GM06990 (cell line): ENCODE measurements around the gene LRMDA.

Experiments
- DNase-seq: peaks from one replicate; pipeline ENCODE4 v3.0.0-alpha.2; 2011; ENCODE audit not compliant: insufficient read length; ENCODE audit errors: extremely low read depth
- H3K27me3 ChIP-seq: replicated peaks from 2 replicates; pipeline ENCODE4 v1.6.0; 2011; ENCODE audit warnings: low read length; ENCODE audit not compliant: control insufficient read depth, insufficient read depth
- H3K36me3 ChIP-seq: 2 replicates; pipeline ENCODE4 v1.5.1; 2011; ENCODE audit warnings: low read length; ENCODE audit not compliant: control insufficient read depth, insufficient read depth
- H3K4me3 ChIP-seq: replicated peaks from 2 replicates; pipeline ENCODE4 v1.5.1; 2011; ENCODE audit warnings: low read depth, mild to moderate bottlenecking, control low read depth, low read length
- CTCF ChIP-seq: IDR thresholded peaks from 2 replicates; pipeline ENCODE4 v1.5.1; 2011; ENCODE audit warnings: low read length, control low read depth, mild to moderate bottlenecking, inconsistent platforms; ENCODE audit not compliant: insufficient read depth, poor library complexity, severe bottlenecking

LRMDA gene

DNA sequence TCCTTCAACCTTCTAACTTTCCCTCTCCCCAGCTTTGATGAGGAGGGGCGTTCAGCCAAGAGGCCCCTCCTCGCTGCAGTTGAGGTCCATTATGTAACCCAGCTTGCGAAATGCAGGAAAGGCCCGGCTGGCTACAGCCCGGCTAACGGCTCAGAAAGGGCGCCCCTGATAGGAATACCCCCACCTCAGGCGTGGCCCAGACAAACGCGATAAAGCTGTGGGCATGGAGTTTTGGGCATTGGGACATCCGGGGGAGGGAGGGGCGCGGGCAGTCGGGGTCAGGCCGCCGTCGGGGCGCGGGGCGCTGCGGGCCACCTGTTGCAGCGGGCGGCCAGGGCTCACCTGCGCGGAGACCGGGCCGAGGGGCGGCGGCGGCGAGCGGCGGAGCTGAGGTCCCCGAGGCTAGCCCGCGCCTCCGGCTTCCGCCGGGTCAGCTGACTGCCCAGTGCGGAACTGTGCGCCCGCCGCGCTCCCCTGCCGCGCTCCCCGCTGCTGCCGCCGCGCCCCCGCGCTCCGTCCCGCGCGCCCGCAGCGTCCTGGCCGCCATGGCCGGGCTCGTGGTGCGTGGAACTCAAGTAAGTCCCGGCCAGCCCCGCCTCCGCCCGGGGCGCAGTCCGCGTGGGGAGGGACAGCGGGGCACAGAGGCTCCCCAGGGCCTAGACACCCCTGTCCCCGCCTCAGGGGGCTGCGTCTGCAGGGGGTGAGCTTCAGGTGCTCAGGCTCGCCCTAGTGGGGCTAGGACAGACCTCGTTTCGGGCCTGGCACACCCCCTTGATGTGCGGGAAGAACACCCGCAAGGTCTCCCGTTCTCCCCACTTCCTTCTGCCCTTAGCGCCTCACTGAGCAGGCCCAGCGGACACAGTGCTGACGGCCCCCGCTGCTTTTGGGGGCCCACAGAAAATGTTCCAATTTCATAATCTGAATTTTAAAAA, at the start of gene LRMDA:
LRMDA (plus strand) TSS at position 445 of the 932 bp plus-strand sequence.
- H3K27me3 ChIP-seq: peaks cover 1% of the 10 kb centered on the region
- DNase-seq: no peak
- H3K36me3 ChIP-seq: no peaks in the 10 kb centered on the region
- no peak within 1 kb of the TSS for H3K4me3 ChIP-seq
- no peak for TF ChIP-seq CTCF

DNA sequence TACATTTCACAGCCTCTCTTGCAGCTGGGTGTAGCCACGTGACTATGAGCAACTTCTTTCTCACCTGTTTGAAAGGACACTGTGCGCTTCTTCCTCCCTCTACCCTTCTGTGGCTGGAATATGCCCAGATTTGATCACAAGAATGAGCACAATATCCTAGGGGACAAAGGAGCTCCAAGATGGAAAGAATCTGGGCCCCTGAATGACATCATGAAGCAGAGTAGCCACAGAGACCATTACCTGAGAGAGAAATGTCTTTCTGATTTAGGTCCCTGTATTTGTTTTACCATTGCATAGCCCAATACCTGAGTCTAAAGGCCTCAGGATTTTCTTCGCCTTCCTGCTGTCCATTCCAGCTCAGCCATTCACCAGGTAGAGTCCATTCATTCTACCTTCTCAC, 45.3 kb upstream of the LRMDA start:
- no peak for DNase-seq
- H3K36me3 ChIP-seq: no peaks in the 10 kb centered on the region
- no peak overlapping the region for H3K4me3 ChIP-seq
- no peaks in the 10 kb centered on the region for H3K27me3 ChIP-seq
- TF ChIP-seq CTCF: no peak

GRCh38 chr10:75388082-75388481, 43.3 kb upstream of the LRMDA start:
- H3K36me3 ChIP-seq: no peaks in the 10 kb centered on the region
- no peaks in the 10 kb centered on the region for H3K27me3 ChIP-seq
- TF ChIP-seq CTCF: no peak
- H3K4me3 ChIP-seq: no peak overlapping the region
- no peak for DNase-seq

GRCh38 chr10:75390178-75390577, 41.2 kb upstream of the LRMDA start:
- DNase-seq: no peak
- H3K36me3 ChIP-seq: no peaks in the 10 kb centered on the region
- no peaks in the 10 kb centered on the region for H3K27me3 ChIP-seq
- H3K4me3 ChIP-seq: no peak overlapping the region
- no peak for TF ChIP-seq CTCF

DNA sequence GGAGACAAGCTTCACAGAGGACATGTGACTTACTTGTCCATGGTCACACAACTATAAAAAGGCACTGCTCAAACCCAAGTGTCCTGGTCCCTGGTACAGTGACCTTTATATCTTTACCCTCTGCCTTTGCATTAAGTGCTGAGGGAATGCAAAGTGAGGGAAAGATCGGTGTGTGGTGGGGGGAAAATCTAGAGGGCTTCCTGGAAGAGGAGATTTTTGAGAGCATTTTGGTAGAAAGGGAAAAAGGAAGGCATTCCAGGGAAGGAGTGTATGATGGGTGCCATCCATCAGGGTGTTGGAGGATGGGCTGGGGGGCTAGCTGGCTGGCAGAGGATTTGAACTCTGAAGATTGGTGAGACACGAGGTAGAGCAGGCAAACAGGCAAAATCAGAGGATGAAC, 39.2 kb upstream of the LRMDA start:
- Histone ChIP-seq H3K36me3 (no peaks in the 10 kb centered on the region), H3K27me3 (0 out of 2 replicates have a peak, but pooled peaks cover 2% of the 10 kb centered on the region), H3K4me3 (no peak overlapping the region)
- no peak for TF ChIP-seq CTCF
- no peak for DNase-seq
